Esophagus muscularis mucosa (tissue), 4 donors: ENCODE results near the gene MAGI2. TPM values are rescaled to one million over a fixed set of nuclear protein-coding genes. Genes with fewer than 3 reads are reported as not detected.
"Not testable (repeated sequence)": the region's sequence is repeated elsewhere in the genome, so short reads cannot be mapped to it uniquely, and the experiment has no call there.

Source experiments
- DNase-seq: peaks from one replicate; pipeline ENCODE4 v3.0.0-alpha.2; 2017; ENCODE audit errors: extremely low spot score
- H3K27ac ChIP-seq, 4 donors: fragments of 200-600 bp; sonication (generic); replicated peaks in 1 of 4; 1 replicate in 3 of 4; 2 replicates in 1 of 4; pipeline ENCODE4 v1.5.1; 2016 to 2019; ENCODE audit warnings: mild to moderate bottlenecking in 1 of 4
- H3K27me3 ChIP-seq, 4 donors: fragments of 200-600 bp; sonication (generic); one replicate each; pipeline versions ENCODE4 v1.5.1 to v1.6.0; 2016 to 2019
- H3K36me3 ChIP-seq, 4 donors: fragments of 200-600 bp; sonication (generic); one replicate each; pipeline ENCODE4 v1.5.1; 2016 to 2019
- H3K4me1 ChIP-seq, 4 donors: fragments of 200-600 bp; sonication (generic); one replicate each; pipeline ENCODE4 v1.5.1; 2016 to 2019
- H3K4me3 ChIP-seq, 4 donors: fragments of 200-600 bp; sonication (generic); 1 replicate in 2 of 4; 2 replicates in 2 of 4; pipeline ENCODE4 v1.5.1; 2016 to 2019; ENCODE audit warnings: mild to moderate bottlenecking in 4 of 4, moderate library complexity in 1 of 4
- H3K9me3 ChIP-seq, 4 donors: fragments of 200-600 bp; sonication (generic); 1 replicate in 3 of 4; 2 replicates in 1 of 4; pipeline ENCODE4 v1.5.1; 2016 to 2019
- CTCF ChIP-seq, 3 experiments: fragments of 200-600 bp in 2 of 3; fragments of 450-650 bp in 1 of 3; sonication (generic) in 2 of 3; IDR thresholded peaks; one replicate each; pipeline ENCODE4 v1.5.1; 2017 to 2019; ENCODE audit warnings: antibody characterized with exemption in 3 of 3, mild to moderate bottlenecking in 2 of 3, moderate library complexity in 1 of 3
- EP300 ChIP-seq: sonication (generic); formaldehyde crosslinking; IDR thresholded peaks from one replicate; pipeline ENCODE4 v1.6.1; 2017; ENCODE audit warnings: antibody characterized with exemption
- POLR2A ChIP-seq: fragments of 450-650 bp; IDR thresholded peaks from one replicate; pipeline ENCODE4 v1.6.1; 2017; ENCODE audit warnings: antibody characterized with exemption, moderate library complexity, mild to moderate bottlenecking, low read depth
- POLR2AphosphoS5 ChIP-seq, 2 donors: sonication (generic); formaldehyde crosslinking; IDR thresholded peaks; one replicate each; pipeline ENCODE4 v1.6.1; 2017; ENCODE audit warnings: antibody characterized with exemption in 2 of 2
- WGBS: methylation state at CpG from one replicate; pipeline ENCODE4 v1.1.5; 2018; 5-methylcytosine and 5-hydroxymethylcytosine counted together
- intact Hi-C: fragments of 100-400 bp; cut with DNase I; formaldehyde crosslinking; loops from one replicate; pipeline ENCODE4 v1.15.1; 2023
- total RNA-seq, 4 donors: library from RNA; depleted of rRNA; stranded (reverse); fragments of >200 nt; gene quantifications; one replicate each; pipeline versions ENCODE4 v1.1.0 to v1.2.1, GENCODE V29; 2016

MAGI2 gene
- total RNA-seq, 4 donors from 2014 or later, result 14.4 to 22.3 (median 21.2) TPM

- TF ChIP-seq CTCF (IDR thresholded peaks at IDR 0.05), result no peak
- no peak for TF ChIP-seq POLR2AphosphoS5 (IDR thresholded peaks at IDR 0.05)
- no peak for TF ChIP-seq EP300
- TF ChIP-seq POLR2A, result no peak
- 77% methylated on average over 5 of the region's 5 CpGs for whole genome bisulfite sequencing
- DNase-seq, result no peak
- no peak overlapping the region for H3K4me3 ChIP-seq
- intact Hi-C loops, result no loop called here
- H3K27me3 ChIP-seq, result no peaks in the 10 kb centered on the region
- no peaks in the 10 kb centered on the region for H3K4me1 ChIP-seq
- no peak overlapping the region for H3K27ac ChIP-seq
- H3K36me3 ChIP-seq, result no peaks in the 10 kb centered on the region
- H3K9me3 ChIP-seq, result no peaks in the 10 kb centered on the region
Observed at GRCh38 chr7:78523930-78524329, 929.5 kb downstream of the MAGI2 start.

- Histone ChIP-seq H3K36me3 (no peaks in the 10 kb centered on the region), H3K27me3 (no peaks in the 10 kb centered on the region), H3K27ac (no peak overlapping the region), H3K9me3 (no peaks in the 10 kb centered on the region), H3K4me3 (no peak overlapping the region), H3K4me1 (no peaks in the 10 kb centered on the region)
- intact Hi-C loops, result no loop called here
- DNase-seq, result no peak
- no peak for TF ChIP-seq POLR2AphosphoS5 (IDR thresholded peaks at IDR 0.05)
- no peak for TF ChIP-seq CTCF (IDR thresholded peaks at IDR 0.05)
- no peak for TF ChIP-seq EP300
- TF ChIP-seq POLR2A, result no peak
- 92% methylated on average over 3 of the region's 3 CpGs for WGBS
Observed at GRCh38 chr7:78521961-78522360, 931.5 kb downstream of the MAGI2 start.

GRCh38 chr7:78516450-78516849 lies 937.0 kb downstream of the MAGI2 start:
- TF ChIP-seq CTCF (IDR thresholded peaks at IDR 0.05), result no peak
- TF ChIP-seq EP300, result no peak
- no peak for TF ChIP-seq POLR2AphosphoS5 (IDR thresholded peaks at IDR 0.05)
- TF ChIP-seq POLR2A, result no peak
- intact Hi-C loops, result loop anchor here (10.0 kb wide), 1 partner anchor 658 kb away; no protein-coding TSS in a partner anchor
- 87% methylated on average over 2 of the region's 2 CpGs for WGBS
- Histone ChIP-seq H3K9me3 (no peaks in the 10 kb centered on the region), H3K4me3 (no peak overlapping the region), H3K4me1 (no peaks in the 10 kb centered on the region), H3K27me3 (no peaks in the 10 kb centered on the region), H3K36me3 (no peaks in the 10 kb centered on the region), H3K27ac (no peak overlapping the region)
- no peak for DNase-seq

GRCh38 chr7:78514634-78515033 lies 938.8 kb downstream of the MAGI2 start:
- no peaks in the 10 kb centered on the region for H3K9me3 ChIP-seq
- H3K36me3 ChIP-seq, result no peaks in the 10 kb centered on the region
- TF ChIP-seq EP300 (no peak), CTCF (IDR thresholded peaks at IDR 0.05) (no peak), POLR2AphosphoS5 (IDR thresholded peaks at IDR 0.05) (no peak), POLR2A (no peak)
- H3K4me3 ChIP-seq, result no peak overlapping the region
- H3K27ac ChIP-seq, result no peak overlapping the region
- intact Hi-C loops, result loop anchor here (10.0 kb wide), 1 partner anchor 660 kb away; no protein-coding TSS in a partner anchor
- WGBS, result 94% methylated on average over 6 of the region's 6 CpGs
- no peaks in the 10 kb centered on the region for H3K4me1 ChIP-seq
- no peaks in the 10 kb centered on the region for H3K27me3 ChIP-seq
- DNase-seq, result no peak

- no peak overlapping the region for H3K4me3 ChIP-seq
- intact Hi-C loops, result loop anchor here (10.0 kb wide), 1 partner anchor 664 kb away; no protein-coding TSS in a partner anchor
- 11% methylated on average over 2 of the region's 2 CpGs for WGBS
- DNase-seq, result no peak
- H3K36me3 ChIP-seq, result no peaks in the 10 kb centered on the region
- no peak overlapping the region for H3K27ac ChIP-seq
- H3K9me3 ChIP-seq, result no peaks in the 10 kb centered on the region
- no peaks in the 10 kb centered on the region for H3K4me1 ChIP-seq
- no peaks in the 10 kb centered on the region for H3K27me3 ChIP-seq
- TF ChIP-seq EP300, result no peak
- TF ChIP-seq CTCF (IDR thresholded peaks at IDR 0.05), result peak; percentile 43 to 58 (median 48)
Observed at GRCh38 chr7:78510580-78511188, 942.8 kb downstream of the MAGI2 start.

- H3K4me3 ChIP-seq, intact Hi-C loops, H3K36me3 ChIP-seq, H3K27me3 ChIP-seq, DNase-seq, H3K4me1 ChIP-seq, H3K27ac ChIP-seq, H3K9me3 ChIP-seq: not testable (repeated sequence)
- WGBS, result 76% methylated on average over 2 of the region's 2 CpGs
Observed at GRCh38 chr7:78503301-78503700, 950.2 kb downstream of the MAGI2 start.
